GM21390 (cell line): ENCODE measurements around the gene RNF130.
A peak's percentile ranks its signal among the peaks of the same experiment; 100 is the strongest.

Source experiments
- ATAC-seq: cut with Tn5 transposase; IDR thresholded peaks from one replicate; pipeline ENCODE4 v1.9.1; 2021; ENCODE audit not compliant: unreplicated experiment

RNF130 gene

GRCh38 chr5:179920175-179920574, 151.4 kb downstream of the RNF130 start:
- no peak for ATAC-seq

GRCh38 chr5:179919487-179920060, 152.0 kb downstream of the RNF130 start:
- no peak for ATAC-seq

- no peak for ATAC-seq
Observed at GRCh38 chr5:179918742-179919486, 152.6 kb downstream of the RNF130 start.

- no peak for ATAC-seq
Observed at GRCh38 chr5:179916523-179916922, 155.0 kb downstream of the RNF130 start.

- ATAC-seq, result no peak
Observed at GRCh38 chr5:179915406-179915935, 156.1 kb downstream of the RNF130 start.

- no peak for ATAC-seq
Observed at GRCh38 chr5:179914032-179914755, 157.4 kb downstream of the RNF130 start.

GRCh38 chr5:179913461-179913860, 158.1 kb downstream of the RNF130 start:
- ATAC-seq, result no peak

- no peak for ATAC-seq
Observed at GRCh38 chr5:179912951-179913350, 158.6 kb downstream of the RNF130 start.

GRCh38 chr5:179912386-179912785, 159.2 kb downstream of the RNF130 start:
- no peak for ATAC-seq

- ATAC-seq, result no peak
Observed at GRCh38 chr5:179909224-179909623, 162.3 kb downstream of the RNF130 start.

- ATAC-seq, result no peak
Observed at GRCh38 chr5:179908528-179908927, 163.0 kb downstream of the RNF130 start.

- peak; percentile 95 for ATAC-seq
Observed at GRCh38 chr5:179907556-179908324, 163.8 kb downstream of the RNF130 start, which contains the start of gene TBC1D9B. TSS of gene TBC1D9B (minus strand) at chr5:179907897. CDS start at chr5:179907821, 76 bp downstream.

- ATAC-seq, result peak; percentile 39
Observed at GRCh38 chr5:179906795-179907555, 164.6 kb downstream of the RNF130 start.

- ATAC-seq, result no peak
Observed at GRCh38 chr5:179906294-179906794, 165.2 kb downstream of the RNF130 start.

- ATAC-seq, result no peak
Observed at GRCh38 chr5:179905161-179905560, 166.4 kb downstream of the RNF130 start.
